DMS 273 (cell line): ENCODE measurements around the gene CEP164.
"Not testable (repeated sequence)": the region's sequence is repeated elsewhere in the genome, so short reads cannot be mapped to it uniquely, and the experiment has no call there.

Source experiments
- DNase-seq: peaks from one replicate; lab custom pipeline; 2025; ENCODE audit not compliant: unreplicated experiment; lab: John Stamatoyannopoulos, UW

Gene CEP164

GRCh38 chr11:117437791-117438130, 110.1 kb downstream of the CEP164 start:
- DNase-seq: no peak

- DNase-seq: no peak
These were observed 110.8 kb downstream of the CEP164 start for GRCh38 chr11:117438371-117439000.

- DNase-seq: no peak
These were observed 111.6 kb downstream of the CEP164 start for GRCh38 chr11:117439256-117439655.

DNA sequence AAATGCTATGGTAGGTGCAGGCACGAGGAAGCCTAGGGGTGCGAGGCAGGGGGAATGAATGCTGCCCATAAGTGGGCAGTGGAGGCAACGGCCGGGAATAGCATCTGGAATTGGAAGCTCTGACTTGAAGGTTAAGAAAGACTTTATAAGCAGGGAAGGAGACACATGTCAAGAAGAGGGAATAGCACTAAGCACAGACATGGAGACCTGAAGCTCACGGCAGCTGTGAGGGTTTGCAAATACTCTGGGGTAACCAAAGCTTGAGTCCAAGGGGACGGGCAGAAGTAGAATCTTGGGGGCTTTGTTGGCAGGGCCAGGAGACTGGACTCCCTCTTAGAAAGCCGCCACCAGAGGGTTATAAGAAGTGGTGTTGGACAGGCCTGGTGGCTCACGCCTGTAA, 112.6 kb downstream of the CEP164 start:
- no peak for DNase-seq

- no peak for DNase-seq
These were observed 113.7 kb downstream of the CEP164 start for GRCh38 chr11:117441146-117441975.

DNA sequence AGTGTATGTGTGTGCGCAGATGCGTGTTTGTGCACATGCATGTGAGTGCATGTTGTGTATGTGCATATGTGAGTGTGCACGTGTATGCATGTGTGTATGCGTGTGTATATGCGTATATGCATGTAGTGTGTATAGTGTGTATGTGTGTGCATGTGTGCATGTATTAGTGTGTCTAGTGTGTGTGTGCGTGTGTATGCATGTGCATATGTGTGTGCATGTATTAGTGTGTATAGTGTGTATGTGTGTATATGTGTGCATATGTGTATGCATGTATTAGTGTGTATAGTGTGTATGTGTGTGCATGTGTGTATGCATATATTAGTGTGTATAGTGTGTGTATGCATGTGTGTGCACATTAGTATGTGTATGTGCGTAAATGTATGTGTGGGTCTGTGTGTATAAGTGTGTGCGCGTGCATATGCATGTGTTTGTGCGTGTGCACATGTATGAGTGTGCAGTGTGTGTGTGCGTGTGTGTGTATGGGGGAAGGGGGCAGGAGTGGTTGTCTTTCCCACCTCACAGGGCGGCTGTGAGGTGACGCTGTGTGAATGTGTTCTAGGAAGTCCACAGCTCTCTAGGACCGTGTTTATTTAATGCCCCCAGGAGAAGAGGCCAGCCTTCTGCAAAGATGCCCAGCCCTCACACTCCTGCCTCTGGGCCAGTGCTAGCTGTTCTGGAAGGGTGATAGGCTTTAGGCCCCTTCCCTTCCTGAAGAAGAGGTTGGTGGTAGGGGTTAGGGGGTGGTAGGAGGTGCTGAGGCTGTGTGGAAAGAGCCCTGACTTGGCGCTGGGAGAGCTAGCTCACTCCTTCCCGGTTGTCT, 114.6 kb downstream of the CEP164 start:
- no peak for DNase-seq

- DNase-seq: no peak
These were observed 115.2 kb downstream of the CEP164 start for GRCh38 chr11:117442869-117443239.

DNA sequence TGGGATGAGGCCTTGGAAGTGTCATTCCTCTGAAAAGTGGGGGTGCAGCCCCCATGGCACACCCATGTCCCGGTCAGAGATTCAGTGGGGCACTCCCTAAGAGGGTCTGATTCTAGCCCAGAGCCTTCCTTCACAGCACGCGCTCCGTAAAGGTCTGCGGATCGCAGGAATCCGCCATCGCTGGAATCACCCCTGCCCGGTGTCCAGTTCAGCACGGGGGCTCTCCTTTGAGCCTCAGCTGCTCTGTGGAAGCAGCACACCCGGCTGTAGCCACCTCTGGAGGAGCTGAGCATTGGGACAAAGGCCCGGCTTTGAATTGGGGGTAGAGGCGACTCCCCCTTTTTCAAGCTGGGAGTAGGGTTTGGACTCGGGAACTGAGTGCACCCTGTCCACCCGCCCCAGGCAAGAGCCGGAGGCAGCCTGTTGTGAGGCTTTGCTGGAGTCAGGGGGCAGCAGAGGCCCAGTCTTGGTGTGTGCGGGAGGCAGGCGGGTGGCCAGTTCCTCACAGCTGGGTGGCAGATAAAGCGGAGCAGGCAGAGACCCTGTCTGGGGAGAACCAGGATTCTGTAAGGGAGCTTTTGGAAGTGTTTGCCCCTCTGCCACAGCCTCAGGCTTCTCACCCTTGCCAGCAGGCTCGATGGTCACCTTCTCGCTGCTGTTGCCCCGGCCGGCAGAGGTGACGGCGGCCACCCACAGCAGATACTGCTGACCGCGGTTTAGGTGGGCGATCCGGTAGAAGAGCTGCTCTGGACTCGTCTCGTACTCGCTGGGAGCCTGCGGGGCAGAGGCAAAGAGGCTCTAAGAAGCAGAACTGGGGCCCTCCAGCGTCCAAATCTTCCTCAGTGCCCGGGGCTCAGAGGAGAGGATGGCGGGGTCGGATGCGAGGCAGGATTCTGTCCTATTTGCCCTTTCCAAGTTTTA, 115.9 kb downstream of the CEP164 start:
- peak; percentile 79 for DNase-seq

GRCh38 chr11:117444256-117444655, 116.6 kb downstream of the CEP164 start:
- peak; percentile 57 for DNase-seq

- peak; percentile 66 for DNase-seq
These were observed 117.3 kb downstream of the CEP164 start for GRCh38 chr11:117444711-117445658.

DNA sequence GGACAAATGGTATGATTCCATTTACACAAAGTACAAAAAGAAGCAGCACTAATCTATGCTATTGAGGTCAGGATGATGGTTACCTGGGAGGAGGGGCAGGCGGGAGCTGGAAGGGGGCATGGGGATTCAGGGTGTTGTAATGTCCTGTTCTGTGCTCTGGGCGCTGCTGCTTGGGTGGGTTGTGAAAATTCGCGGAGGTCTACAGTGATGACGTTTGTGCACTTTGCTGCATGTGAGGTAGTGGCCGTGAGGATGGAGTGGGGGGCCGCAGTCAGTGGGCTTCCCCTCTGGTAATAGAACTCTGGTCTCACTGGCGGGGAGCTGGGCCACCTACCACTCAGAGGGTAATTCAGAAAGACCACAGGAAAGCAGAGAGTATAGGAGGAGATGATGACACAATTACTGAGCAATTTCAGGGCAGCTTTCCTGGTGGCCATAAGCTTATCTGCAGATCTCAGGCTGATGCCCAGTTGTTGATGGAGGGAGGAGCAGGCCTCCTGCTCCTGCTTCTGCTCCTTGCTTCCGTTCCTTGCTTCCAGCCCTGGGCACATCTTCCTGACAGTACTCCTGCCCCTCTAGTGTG, 121.5 kb downstream of the CEP164 start:
- DNase-seq: peak; percentile 49

- DNase-seq: no peak
These were observed 126.4 kb downstream of the CEP164 start for GRCh38 chr11:117453886-117454563.

DNA sequence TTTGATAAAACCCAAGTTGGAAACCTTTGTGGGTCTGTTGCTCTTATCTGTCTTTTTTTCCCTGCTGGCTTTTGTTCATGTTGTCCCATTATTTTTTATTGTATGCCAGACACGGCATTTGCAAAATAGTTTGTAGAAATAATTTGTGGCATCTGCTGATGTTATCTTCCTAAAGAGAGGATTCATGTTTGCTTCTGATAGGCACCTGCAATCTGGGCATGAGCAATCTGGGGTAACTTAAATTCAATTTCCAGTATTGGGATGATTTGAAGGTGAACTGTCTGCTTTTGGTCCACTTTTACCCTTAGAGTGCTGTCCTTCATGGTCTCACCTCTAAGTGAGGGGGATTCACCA, 126.9 kb downstream of the CEP164 start:
- DNase-seq: no peak

DNA sequence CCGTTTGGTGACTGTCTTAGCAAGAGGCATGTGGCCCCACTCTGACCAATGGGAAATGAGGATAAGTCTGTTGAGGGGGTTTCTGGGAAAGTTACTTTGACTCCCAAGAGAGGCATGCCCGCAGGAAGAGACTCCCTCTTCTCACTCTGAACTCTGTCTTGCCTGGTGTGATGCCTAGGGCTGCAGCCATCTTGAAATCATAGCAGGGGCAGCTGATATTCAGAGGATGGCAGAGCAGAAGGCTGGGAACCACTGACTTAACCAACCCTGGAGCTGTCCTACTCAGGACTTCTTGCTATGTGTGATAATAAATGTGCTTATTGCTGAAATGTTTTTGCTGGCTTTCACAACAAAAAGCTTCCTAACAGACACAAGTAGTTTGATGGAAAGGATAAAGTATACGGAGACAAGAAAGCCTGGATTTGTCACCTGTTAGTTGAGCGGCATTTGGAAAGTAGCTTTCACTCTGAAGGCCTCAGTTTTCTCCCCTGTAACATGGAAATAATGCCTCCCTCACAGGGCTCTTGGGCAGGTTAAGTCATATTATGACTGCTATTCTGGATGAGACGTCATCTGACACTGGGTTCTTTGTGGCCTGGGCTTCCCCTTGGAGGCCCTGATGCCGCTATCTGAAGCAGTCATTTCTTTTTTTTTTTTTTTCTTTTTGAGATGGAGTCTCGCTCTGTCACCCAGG, 128.5 kb downstream of the CEP164 start:
- DNase-seq: no peak

DNA sequence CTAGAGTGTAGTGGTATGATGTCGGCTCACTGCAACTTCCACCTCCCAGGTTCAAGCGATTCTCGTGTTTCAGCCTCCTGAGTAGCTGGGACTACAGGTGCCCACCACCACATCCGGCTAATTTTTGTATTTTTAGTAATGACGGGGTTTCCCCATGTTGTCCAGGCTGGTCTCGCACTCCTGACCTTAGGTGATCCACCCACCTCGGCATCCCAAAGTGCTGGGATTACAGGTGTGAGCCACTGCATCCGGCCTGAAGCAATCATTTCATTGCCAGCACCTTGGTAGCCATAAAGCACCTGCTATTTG, 129.0 kb downstream of the CEP164 start:
- not testable (repeated sequence) for DNase-seq

GRCh38 chr11:117457031-117457785, 129.6 kb downstream of the CEP164 start:
- DNase-seq: peak; percentile 10

DNA sequence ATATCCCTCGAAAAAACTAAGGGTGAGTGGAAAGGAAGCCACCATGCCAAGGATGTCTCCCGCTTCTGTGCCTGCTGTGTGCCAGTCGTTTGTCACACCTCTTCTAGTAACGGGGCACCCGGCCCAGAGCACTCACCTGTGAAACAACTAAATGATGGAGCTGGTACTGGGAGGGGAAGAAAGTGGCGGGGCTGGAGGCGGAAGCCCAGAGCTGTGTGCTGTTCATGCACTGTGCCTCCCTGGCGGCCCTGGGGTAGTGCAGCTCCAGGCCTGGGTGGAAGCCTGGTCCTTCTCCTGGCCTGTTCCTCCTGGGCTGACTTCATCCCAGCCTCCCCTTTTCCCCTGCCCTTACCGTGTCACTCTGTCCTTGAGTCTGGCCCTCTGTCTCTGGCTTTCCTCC, 130.2 kb downstream of the CEP164 start:
- peak; percentile 28 for DNase-seq
